Effector memory CD8-positive, alpha-beta T cell (primary cell): ENCODE measurements around the gene MAP3K10.

Experiments used
- ATAC-seq: fragments of 150-1000 bp; cut with Tn5 transposase; replicated peaks from 2 replicates; pipeline ENCODE4 v1.10.0; 2021; ENCODE audit warnings: mild to moderate bottlenecking, moderate library complexity
- DNase-seq, 3 experiments: peaks; one replicate each; pipeline ENCODE4 v3.0.0; 2021
- H3K27ac Mint-ChIP-seq, 2 donors: one replicate each; pipeline ENCODE4 v1.8.0; 2022; ENCODE audit warnings: mild to moderate bottlenecking in 2 of 2, mixed read lengths in 2 of 2, moderate library complexity in 2 of 2
- H3K27me3 Mint-ChIP-seq, 2 donors: one replicate each; pipeline ENCODE4 v1.8.0; 2022; ENCODE audit warnings: mixed read lengths in 2 of 2
- H3K36me3 Mint-ChIP-seq: one replicate; pipeline ENCODE4 v1.8.0; 2022; ENCODE audit warnings: mild to moderate bottlenecking, moderate library complexity, mixed read lengths; ENCODE audit not compliant: insufficient read depth
- H3K4me1 Mint-ChIP-seq, 2 donors: one replicate each; pipeline ENCODE4 v1.8.0; 2022; ENCODE audit warnings: low read depth in 2 of 2, mixed read lengths in 2 of 2
- H3K4me3 Mint-ChIP-seq, 2 donors: one replicate each; pipeline ENCODE4 v1.8.0; 2022; ENCODE audit warnings: mild to moderate bottlenecking in 2 of 2, mixed read lengths in 2 of 2, moderate library complexity in 2 of 2
- H3K9me3 Mint-ChIP-seq, 2 donors: one replicate each; pipeline ENCODE4 v1.8.0; 2022; ENCODE audit warnings: mixed read lengths in 2 of 2

MAP3K10 gene

GRCh38 chr19:40245506-40246128 is 54.4 kb downstream of the MAP3K10 start:
- peaks cover 54% of the 10 kb centered on the region for H3K36me3 Mint-ChIP-seq
- H3K27me3 Mint-ChIP-seq = no peaks in the 10 kb centered on the region
- no peak for ATAC-seq
- no peaks in the 10 kb centered on the region for H3K9me3 Mint-ChIP-seq
- peaks cover 20 to 24% of the 10 kb centered on the region in 2 donors for H3K4me1 Mint-ChIP-seq
- no peak overlapping the region for H3K4me3 Mint-ChIP-seq
- DNase-seq = no peak
- peak overlapping the region in 1 of 2 donors; percentile 5 for H3K27ac Mint-ChIP-seq

- Mint-ChIP-seq H3K4me3 (no peak overlapping the region), H3K27ac (peak overlapping the region in 1 of 2 donors; percentile 76), H3K4me1 (peaks cover 20 to 24% of the 10 kb centered on the region in 2 donors), H3K36me3 (peaks cover 49% of the 10 kb centered on the region), H3K9me3 (no peaks in the 10 kb centered on the region), H3K27me3 (no peaks in the 10 kb centered on the region)
- DNase-seq (no peak), ATAC-seq (no peak)
Measured at GRCh38 chr19:40246292-40247073, 55.3 kb downstream of the MAP3K10 start.

GRCh38 chr19:40247178-40247577 is 56.0 kb downstream of the MAP3K10 start:
- Mint-ChIP-seq H3K27ac (no peak overlapping the region), H3K36me3 (peaks cover 45% of the 10 kb centered on the region), H3K4me1 (peaks cover 21 to 24% of the 10 kb centered on the region in 2 donors), H3K4me3 (no peak overlapping the region), H3K27me3 (no peaks in the 10 kb centered on the region), H3K9me3 (no peaks in the 10 kb centered on the region)
- ATAC-seq (no peak), DNase-seq (no peak)

- no peak for DNase-seq
- Mint-ChIP-seq H3K27ac (peak overlapping the region; percentile 83 to 89), H3K27me3 (no peaks in the 10 kb centered on the region), H3K36me3 (peaks cover 41% of the 10 kb centered on the region), H3K4me3 (no peak overlapping the region), H3K4me1 (peaks cover 26 to 27% of the 10 kb centered on the region in 2 donors), H3K9me3 (no peaks in the 10 kb centered on the region)
- ATAC-seq = no peak
Measured at GRCh38 chr19:40247735-40248262, 56.6 kb downstream of the MAP3K10 start.

GRCh38 chr19:40249201-40249600 is 58.0 kb downstream of the MAP3K10 start:
- DNase-seq (no peak), ATAC-seq (no peak)
- H3K9me3 Mint-ChIP-seq = no peaks in the 10 kb centered on the region
- H3K27ac Mint-ChIP-seq = peak overlapping the region; percentile 56 to 57
- H3K27me3 Mint-ChIP-seq = no peaks in the 10 kb centered on the region
- H3K4me3 Mint-ChIP-seq = no peak overlapping the region
- H3K4me1 Mint-ChIP-seq = peaks cover 26 to 32% of the 10 kb centered on the region in 2 donors
- H3K36me3 Mint-ChIP-seq = peaks cover 50% of the 10 kb centered on the region

GRCh38 chr19:40249781-40250180 is 58.6 kb downstream of the MAP3K10 start:
- H3K4me1 Mint-ChIP-seq = peaks cover 26 to 32% of the 10 kb centered on the region in 2 donors
- no peak overlapping the region for H3K4me3 Mint-ChIP-seq
- H3K27ac Mint-ChIP-seq = peak overlapping the region; percentile 56 to 57
- no peaks in the 10 kb centered on the region for H3K9me3 Mint-ChIP-seq
- no peak for DNase-seq
- peaks cover 52% of the 10 kb centered on the region for H3K36me3 Mint-ChIP-seq
- no peaks in the 10 kb centered on the region for H3K27me3 Mint-ChIP-seq
- no peak for ATAC-seq

GRCh38 chr19:40251244-40251643 is 60.0 kb downstream of the MAP3K10 start:
- Mint-ChIP-seq H3K27ac (no peak overlapping the region), H3K9me3 (no peaks in the 10 kb centered on the region), H3K36me3 (peaks cover 57% of the 10 kb centered on the region), H3K27me3 (no peaks in the 10 kb centered on the region), H3K4me1 (peaks cover 34% of the 10 kb centered on the region in 2 donors), H3K4me3 (no peak overlapping the region)
- no peak for ATAC-seq
- no peak for DNase-seq

GRCh38 chr19:40251991-40252390 is 60.8 kb downstream of the MAP3K10 start:
- Mint-ChIP-seq H3K36me3 (peaks cover 56% of the 10 kb centered on the region), H3K4me1 (peaks cover 33 to 34% of the 10 kb centered on the region in 2 donors), H3K4me3 (no peak overlapping the region), H3K27ac (peak overlapping the region in 1 of 2 donors; percentile 29), H3K27me3 (no peaks in the 10 kb centered on the region), H3K9me3 (no peaks in the 10 kb centered on the region)
- no peak for ATAC-seq
- no peak for DNase-seq

GRCh38 chr19:40252395-40252794 is 61.2 kb downstream of the MAP3K10 start:
- H3K4me3 Mint-ChIP-seq = no peak overlapping the region
- H3K9me3 Mint-ChIP-seq = no peaks in the 10 kb centered on the region
- no peaks in the 10 kb centered on the region for H3K27me3 Mint-ChIP-seq
- DNase-seq (no peak), ATAC-seq (no peak)
- H3K4me1 Mint-ChIP-seq = peaks cover 32 to 34% of the 10 kb centered on the region in 2 donors
- peak overlapping the region; percentile 27 to 29 for H3K27ac Mint-ChIP-seq
- H3K36me3 Mint-ChIP-seq = peaks cover 56% of the 10 kb centered on the region

- no peak for DNase-seq
- Mint-ChIP-seq H3K9me3 (no peaks in the 10 kb centered on the region), H3K36me3 (peaks cover 61% of the 10 kb centered on the region), H3K4me3 (no peak overlapping the region), H3K4me1 (peaks cover 21 to 31% of the 10 kb centered on the region in 2 donors), H3K27ac (peak overlapping the region; percentile 27 to 75), H3K27me3 (no peaks in the 10 kb centered on the region)
- ATAC-seq = no peak
Measured at GRCh38 chr19:40253611-40254092, 62.4 kb downstream of the MAP3K10 start.

- no peak for ATAC-seq
- peak overlapping the region; percentile 81 to 88 for H3K27ac Mint-ChIP-seq
Measured at GRCh38 chr19:40254714-40255418, 63.6 kb downstream of the MAP3K10 start.

GRCh38 chr19:40255619-40256166 is 64.5 kb downstream of the MAP3K10 start:
- ATAC-seq (no peak), DNase-seq (no peak)
- H3K27me3 Mint-ChIP-seq = no peaks in the 10 kb centered on the region
- peaks cover 54% of the 10 kb centered on the region for H3K36me3 Mint-ChIP-seq
- H3K4me3 Mint-ChIP-seq = no peak overlapping the region
- peak overlapping the region; percentile 81 to 88 for H3K27ac Mint-ChIP-seq
- peaks cover 20 to 28% of the 10 kb centered on the region in 2 donors for H3K4me1 Mint-ChIP-seq
- no peaks in the 10 kb centered on the region for H3K9me3 Mint-ChIP-seq

More at GRCh38 chr19:40254714-40255418, 63.6 kb downstream of the MAP3K10 start:
- no peak overlapping the region for H3K4me3 Mint-ChIP-seq
- peaks cover 21 to 32% of the 10 kb centered on the region in 2 donors for H3K4me1 Mint-ChIP-seq
- H3K36me3 Mint-ChIP-seq = peaks cover 53% of the 10 kb centered on the region
- no peaks in the 10 kb centered on the region for H3K9me3 Mint-ChIP-seq
- no peak for DNase-seq
- no peaks in the 10 kb centered on the region for H3K27me3 Mint-ChIP-seq

- no peak for ATAC-seq
- Mint-ChIP-seq H3K4me1 (peaks cover 21 to 30% of the 10 kb centered on the region in 2 donors), H3K27ac (no peak overlapping the region), H3K4me3 (no peak overlapping the region), H3K27me3 (no peaks in the 10 kb centered on the region), H3K36me3 (peaks cover 55% of the 10 kb centered on the region), H3K9me3 (no peaks in the 10 kb centered on the region)
- DNase-seq = no peak
Measured at GRCh38 chr19:40256512-40256911, 65.3 kb downstream of the MAP3K10 start.
